Fibroblast of villous mesenchyme (primary cell): Measurements from ENCODE around the gene ALG13. TPM values are rescaled to one million over a fixed set of nuclear protein-coding genes. Genes with fewer than 3 reads are reported as not detected.

Experiments
- small RNA-seq: library from RNA; depleted of rRNA; stranded (forward); fragments of <200 nt; gene quantifications from one replicate; pipeline ENCODE3, GENCODE V24; 2012
- total RNA-seq: library from RNA; depleted of rRNA; stranded (reverse); fragments of >200 nt; gene quantifications from 2 replicates; pipeline ENCODE4 v1.2.3, GENCODE V29; 2012

The ALG13 gene
- total RNA-seq, 1 donor, result 47.9 TPM

Small RNA genes lying within 50 kb of the gene (small RNA-seq; reads per million reads assigned to genes)
- gene RNA5SP512, result not detected

Other genes with a start within 250 kb of the ALG13 start
- gene SERTM2, start 169.5 kb upstream of the ALG13 start, total RNA-seq, result 0.43 and 1.3 TPM in 2 replicates
- gene TRPC5OS, start 195.0 kb downstream of the ALG13 start, total RNA-seq, result not detected in 2 replicates